ENCODE results near the gene MVD.
"Not testable (repeated sequence)": the region's sequence is repeated elsewhere in the genome, so short reads cannot be mapped to it uniquely, and the experiment has no call there.

MVD gene

GRCh38 chr16:88678224-88678979 is 15.5 kb upstream of the MVD start:
- Mint-ChIP-seq H3K27me3 (no peaks in the 10 kb centered on the region), H3K4me3 (no peak overlapping the region), H3K36me3 (no peaks in the 10 kb centered on the region), H3K27ac (no peak overlapping the region), H3K4me1 (ENCODE audit: low read depth) (peaks cover 21% of the 10 kb centered on the region), H3K9me3 (ENCODE audit: low read depth) (no peaks in the 10 kb centered on the region)

GRCh38 chr16:88677721-88678120 is 14.8 kb upstream of the MVD start:
- Mint-ChIP-seq H3K36me3 (no peaks in the 10 kb centered on the region), H3K27ac (no peak overlapping the region), H3K4me1 (ENCODE audit: low read depth) (peaks cover 18% of the 10 kb centered on the region), H3K9me3 (ENCODE audit: low read depth) (no peaks in the 10 kb centered on the region), H3K27me3 (no peaks in the 10 kb centered on the region), H3K4me3 (no peak overlapping the region)

GRCh38 chr16:88676502-88677242 is 13.8 kb upstream of the MVD start:
- Mint-ChIP-seq H3K4me1 (ENCODE audit: low read depth) (peaks cover 9% of the 10 kb centered on the region), H3K27me3 (no peaks in the 10 kb centered on the region), H3K36me3 (no peaks in the 10 kb centered on the region), H3K9me3 (ENCODE audit: low read depth) (no peaks in the 10 kb centered on the region), H3K4me3 (no peak overlapping the region), H3K27ac (no peak overlapping the region)

GRCh38 chr16:88673716-88674379 is 11.0 kb upstream of the MVD start:
- H3K27ac Mint-ChIP-seq: no peak overlapping the region
- no peaks in the 10 kb centered on the region for H3K36me3 Mint-ChIP-seq

GRCh38 chr16:88672776-88673175 is 9.9 kb upstream of the MVD start:
- no peak overlapping the region for H3K27ac Mint-ChIP-seq
- H3K4me1 Mint-ChIP-seq (ENCODE audit: low read depth): no peaks in the 10 kb centered on the region
- peaks cover 2% of the 10 kb centered on the region for H3K36me3 Mint-ChIP-seq
- no peaks in the 10 kb centered on the region for H3K9me3 Mint-ChIP-seq (ENCODE audit: low read depth)
- no peaks in the 10 kb centered on the region for H3K27me3 Mint-ChIP-seq
- no peak overlapping the region for H3K4me3 Mint-ChIP-seq

More at GRCh38 chr16:88673716-88674379, 11.0 kb upstream of the MVD start:
- Mint-ChIP-seq H3K9me3 (ENCODE audit: low read depth) (no peaks in the 10 kb centered on the region), H3K27me3 (no peaks in the 10 kb centered on the region), H3K4me1 (ENCODE audit: low read depth) (no peaks in the 10 kb centered on the region), H3K4me3 (no peak overlapping the region)

GRCh38 chr16:88671806-88672205 is 8.9 kb upstream of the MVD start:
- Mint-ChIP-seq H3K9me3 (ENCODE audit: low read depth) (no peaks in the 10 kb centered on the region), H3K36me3 (peaks cover 2% of the 10 kb centered on the region), H3K4me3 (no peak overlapping the region), H3K4me1 (ENCODE audit: low read depth) (no peaks in the 10 kb centered on the region), H3K27ac (no peak overlapping the region), H3K27me3 (no peaks in the 10 kb centered on the region)

- Mint-ChIP-seq H3K4me1 (ENCODE audit: low read depth) (no peaks in the 10 kb centered on the region), H3K9me3 (ENCODE audit: low read depth) (no peaks in the 10 kb centered on the region), H3K4me3 (no peak overlapping the region), H3K27me3 (no peaks in the 10 kb centered on the region), H3K27ac (no peak overlapping the region), H3K36me3 (peaks cover 2% of the 10 kb centered on the region)
These were observed 7.1 kb upstream of the MVD start for GRCh38 chr16:88669980-88670379.

- H3K9me3 Mint-ChIP-seq (ENCODE audit: low read depth); H3K27me3 Mint-ChIP-seq; H3K36me3 Mint-ChIP-seq; H3K4me1 Mint-ChIP-seq (ENCODE audit: low read depth); H3K27ac Mint-ChIP-seq; H3K4me3 Mint-ChIP-seq: not testable (repeated sequence)
These were observed 6.6 kb upstream of the MVD start for GRCh38 chr16:88669493-88669892.

GRCh38 chr16:88667461-88667860 is 4.6 kb upstream of the MVD start:
- Mint-ChIP-seq H3K27me3 (no peaks in the 10 kb centered on the region), H3K36me3 (peaks cover 2% of the 10 kb centered on the region), H3K4me3 (no peak overlapping the region), H3K9me3 (ENCODE audit: low read depth) (no peaks in the 10 kb centered on the region), H3K27ac (no peak overlapping the region), H3K4me1 (ENCODE audit: low read depth) (peaks cover 6% of the 10 kb centered on the region)

GRCh38 chr16:88665570-88665969 is 2.7 kb upstream of the MVD start:
- Mint-ChIP-seq H3K4me1 (ENCODE audit: low read depth) (peaks cover 17% of the 10 kb centered on the region), H3K27me3 (no peaks in the 10 kb centered on the region), H3K9me3 (ENCODE audit: low read depth) (no peaks in the 10 kb centered on the region), H3K27ac (no peak overlapping the region), H3K4me3 (no peak overlapping the region), H3K36me3 (peaks cover 2% of the 10 kb centered on the region)

GRCh38 chr16:88665148-88665547 is 2.3 kb upstream of the MVD start:
- H3K4me3 Mint-ChIP-seq: peak overlapping the region; percentile 36
- no peaks in the 10 kb centered on the region for H3K9me3 Mint-ChIP-seq (ENCODE audit: low read depth)
- peaks cover 18% of the 10 kb centered on the region for H3K4me1 Mint-ChIP-seq (ENCODE audit: low read depth)
- H3K27ac Mint-ChIP-seq: no peak overlapping the region
- H3K27me3 Mint-ChIP-seq: no peaks in the 10 kb centered on the region
- H3K36me3 Mint-ChIP-seq: peaks cover 2% of the 10 kb centered on the region

GRCh38 chr16:88662222-88662842 is 559 bp downstream of the MVD start:
- peak overlapping the region; percentile 88 for H3K4me3 Mint-ChIP-seq
- no peaks in the 10 kb centered on the region for H3K27me3 Mint-ChIP-seq
- H3K4me1 Mint-ChIP-seq (ENCODE audit: low read depth): peaks cover 18% of the 10 kb centered on the region
- no peaks in the 10 kb centered on the region for H3K9me3 Mint-ChIP-seq (ENCODE audit: low read depth)
- no peaks in the 10 kb centered on the region for H3K36me3 Mint-ChIP-seq
- H3K27ac Mint-ChIP-seq: peak overlapping the region; percentile 8

- Mint-ChIP-seq H3K27me3 (no peaks in the 10 kb centered on the region), H3K9me3 (ENCODE audit: low read depth) (no peaks in the 10 kb centered on the region), H3K27ac (no peak overlapping the region), H3K36me3 (no peaks in the 10 kb centered on the region), H3K4me3 (peak overlapping the region; percentile 70), H3K4me1 (ENCODE audit: low read depth) (peaks cover 18% of the 10 kb centered on the region)
These were observed 1.4 kb downstream of the MVD start for GRCh38 chr16:88661468-88661867.

- H3K27ac Mint-ChIP-seq: no peak overlapping the region
- H3K4me3 Mint-ChIP-seq: no peak overlapping the region
- no peaks in the 10 kb centered on the region for H3K9me3 Mint-ChIP-seq (ENCODE audit: low read depth)
- H3K4me1 Mint-ChIP-seq (ENCODE audit: low read depth): peaks cover 16% of the 10 kb centered on the region
- no peaks in the 10 kb centered on the region for H3K27me3 Mint-ChIP-seq
- H3K36me3 Mint-ChIP-seq: no peaks in the 10 kb centered on the region
These were observed 3.7 kb downstream of the MVD start for GRCh38 chr16:88659160-88659559.

GRCh38 chr16:88658714-88659113 is 4.2 kb downstream of the MVD start:
- peaks cover 14% of the 10 kb centered on the region for H3K4me1 Mint-ChIP-seq (ENCODE audit: low read depth)
- no peaks in the 10 kb centered on the region for H3K36me3 Mint-ChIP-seq
- H3K27ac Mint-ChIP-seq: no peak overlapping the region
- H3K4me3 Mint-ChIP-seq: no peak overlapping the region
- H3K27me3 Mint-ChIP-seq: no peaks in the 10 kb centered on the region
- H3K9me3 Mint-ChIP-seq (ENCODE audit: low read depth): no peaks in the 10 kb centered on the region

All from activated naive CD8-positive, alpha-beta T cell (primary cell).